ENCODE results near the gene CLMP.

The CLMP gene

DNA sequence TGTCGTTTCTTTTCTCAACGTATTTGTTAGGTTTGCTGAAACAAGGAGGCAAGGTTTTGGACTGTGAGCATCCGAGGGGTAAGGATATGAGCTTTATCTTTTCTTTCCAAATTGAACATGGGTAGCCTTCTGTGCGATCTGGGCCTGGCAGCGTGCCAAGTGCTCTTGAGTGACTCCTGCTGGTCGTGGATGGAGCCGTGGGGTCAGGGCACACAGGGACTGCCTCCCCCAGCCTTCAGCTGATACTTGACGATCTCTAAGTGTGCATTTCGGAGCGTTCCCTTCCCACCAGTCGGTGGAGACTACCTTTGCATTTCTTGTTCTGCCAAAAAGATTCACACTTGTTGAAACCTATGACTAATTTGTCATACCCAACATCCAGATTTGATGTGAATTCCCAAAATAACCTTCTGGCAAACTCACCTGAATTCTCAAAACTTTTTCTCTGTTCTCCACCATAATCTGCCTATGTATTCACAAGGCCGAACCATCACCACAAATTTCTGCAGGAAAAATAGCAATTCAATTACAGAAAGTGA lies 40.1 kb upstream of the CLMP start:
- no peak for DNase-seq
- H2BK15ac ChIP-seq (ENCODE audit: low read depth, poor library complexity, severe bottlenecking): no peak overlapping the region
- H3K79me1 ChIP-seq (replicated peaks; ENCODE audit: low read length, poor library complexity, severe bottlenecking): no peaks in the 10 kb centered on the region
- H3K9ac ChIP-seq (ENCODE audit: low read length): peak overlapping the region; percentile 87
- H2BK5ac ChIP-seq (ENCODE audit: low read depth, low read length, poor library complexity, severe bottlenecking): no peak overlapping the region
- peaks cover 2% of the 10 kb centered on the region for H3K4me1 ChIP-seq (ENCODE audit: control insufficient read depth, insufficient read depth, low read depth, low read length)
- H2BK12ac ChIP-seq (ENCODE audit: low read length in 2 of 2): peak overlapping the region in 1 of 2 experiments; percentile 15
- H3K9me3 ChIP-seq (ENCODE audit: control insufficient read depth, low read length): no peaks in the 10 kb centered on the region
- peak overlapping the region in 1 of 2 experiments; percentile 68 for H3K4me3 ChIP-seq (ENCODE audit: insufficient read depth in 1 of 2, low read depth in 1 of 2, low read length in 2 of 2)
- WGBS: 80% methylated on average over 12 of the region's 12 CpGs
- peak overlapping the region; percentile 76 for H4K8ac ChIP-seq (ENCODE audit: low read length)
- H2AK5ac ChIP-seq (ENCODE audit: low read length, severe bottlenecking): no peak overlapping the region
- H3K27me3 ChIP-seq (ENCODE audit: control insufficient read depth in 1 of 2, insufficient read depth in 1 of 2, low read length in 2 of 2): no peaks in the 10 kb centered on the region
- H4K91ac ChIP-seq (ENCODE audit: low read length): no peak overlapping the region
- no peak overlapping the region for H2BK120ac ChIP-seq (ENCODE audit: low read depth, low read length)
- H2AFZ ChIP-seq (ENCODE audit: low read depth, low read length): no peak overlapping the region
- no peak overlapping the region for H3K23ac ChIP-seq (ENCODE audit: low read length in 2 of 2)
- no peaks in the 10 kb centered on the region for H3K36me3 ChIP-seq (ENCODE audit: control insufficient read depth in 1 of 2, insufficient read depth in 2 of 2, low read depth in 1 of 2, low read length in 2 of 2)
- H3K18ac ChIP-seq (ENCODE audit: low read depth in 1 of 2, low read length in 2 of 2): no peak overlapping the region
- no peak overlapping the region for H3K4me2 ChIP-seq (ENCODE audit: low read length, poor library complexity, severe bottlenecking)
- H3K14ac ChIP-seq (ENCODE audit: low read length in 2 of 2): no peak overlapping the region
- no peak overlapping the region for H3K27ac ChIP-seq (ENCODE audit: low read length, poor library complexity, severe bottlenecking)
- no peak overlapping the region for H3K4ac ChIP-seq (ENCODE audit: low read depth in 1 of 2, low read length in 2 of 2)

DNA sequence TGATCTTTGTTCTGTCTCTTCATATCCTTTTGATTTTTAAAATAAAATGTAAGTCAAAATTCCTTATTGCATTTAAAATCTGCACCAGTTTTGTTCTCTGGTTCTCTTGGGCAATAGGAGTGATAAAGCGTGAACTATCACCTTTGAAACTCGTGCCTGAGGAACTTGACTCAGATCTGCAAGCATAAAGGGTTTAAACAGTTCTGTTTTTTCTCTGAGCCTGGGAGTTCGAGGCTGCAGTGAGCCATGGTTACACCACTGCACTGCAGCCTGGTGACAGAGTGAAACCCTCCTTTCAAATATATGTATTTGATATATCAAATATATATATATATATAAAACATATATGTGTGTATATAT lies 38.9 kb upstream of the CLMP start:
- Histone ChIP-seq H3K14ac (ENCODE audit: low read length in 2 of 2) (no peak overlapping the region), H3K4me2 (ENCODE audit: low read length, poor library complexity, severe bottlenecking) (no peak overlapping the region), H4K91ac (ENCODE audit: low read length) (no peak overlapping the region), H3K18ac (ENCODE audit: low read depth in 1 of 2, low read length in 2 of 2) (no peak overlapping the region), H2BK120ac (ENCODE audit: low read depth, low read length) (no peak overlapping the region), H3K4me1 (ENCODE audit: control insufficient read depth, insufficient read depth, low read depth, low read length) (peaks cover 2% of the 10 kb centered on the region), H3K23ac (ENCODE audit: low read length in 2 of 2) (no peak overlapping the region), H2BK15ac (ENCODE audit: low read depth, poor library complexity, severe bottlenecking) (no peak overlapping the region), H3K79me1 (replicated peaks; ENCODE audit: low read length, poor library complexity, severe bottlenecking) (no peaks in the 10 kb centered on the region), H2BK12ac (ENCODE audit: low read length in 2 of 2) (no peak overlapping the region), H4K8ac (ENCODE audit: low read length) (no peak overlapping the region), H2AFZ (ENCODE audit: low read depth, low read length) (no peak overlapping the region), H3K9ac (ENCODE audit: low read length) (peak overlapping the region; percentile 53), H2BK5ac (ENCODE audit: low read depth, low read length, poor library complexity, severe bottlenecking) (no peak overlapping the region), H3K27me3 (ENCODE audit: control insufficient read depth in 1 of 2, insufficient read depth in 1 of 2, low read length in 2 of 2) (no peaks in the 10 kb centered on the region), H2AK5ac (ENCODE audit: low read length, severe bottlenecking) (no peak overlapping the region), H3K9me3 (ENCODE audit: control insufficient read depth, low read length) (no peaks in the 10 kb centered on the region), H3K36me3 (ENCODE audit: control insufficient read depth in 1 of 2, insufficient read depth in 2 of 2, low read depth in 1 of 2, low read length in 2 of 2) (no peaks in the 10 kb centered on the region), H3K4me3 (ENCODE audit: insufficient read depth in 1 of 2, low read depth in 1 of 2, low read length in 2 of 2) (peak overlapping the region in 1 of 2 experiments; percentile 42), H3K4ac (ENCODE audit: low read depth in 1 of 2, low read length in 2 of 2) (no peak overlapping the region), H3K27ac (ENCODE audit: low read length, poor library complexity, severe bottlenecking) (no peak overlapping the region)
- DNase-seq: no peak
- WGBS: 56% methylated on average over 2 of the region's 3 CpGs

DNA sequence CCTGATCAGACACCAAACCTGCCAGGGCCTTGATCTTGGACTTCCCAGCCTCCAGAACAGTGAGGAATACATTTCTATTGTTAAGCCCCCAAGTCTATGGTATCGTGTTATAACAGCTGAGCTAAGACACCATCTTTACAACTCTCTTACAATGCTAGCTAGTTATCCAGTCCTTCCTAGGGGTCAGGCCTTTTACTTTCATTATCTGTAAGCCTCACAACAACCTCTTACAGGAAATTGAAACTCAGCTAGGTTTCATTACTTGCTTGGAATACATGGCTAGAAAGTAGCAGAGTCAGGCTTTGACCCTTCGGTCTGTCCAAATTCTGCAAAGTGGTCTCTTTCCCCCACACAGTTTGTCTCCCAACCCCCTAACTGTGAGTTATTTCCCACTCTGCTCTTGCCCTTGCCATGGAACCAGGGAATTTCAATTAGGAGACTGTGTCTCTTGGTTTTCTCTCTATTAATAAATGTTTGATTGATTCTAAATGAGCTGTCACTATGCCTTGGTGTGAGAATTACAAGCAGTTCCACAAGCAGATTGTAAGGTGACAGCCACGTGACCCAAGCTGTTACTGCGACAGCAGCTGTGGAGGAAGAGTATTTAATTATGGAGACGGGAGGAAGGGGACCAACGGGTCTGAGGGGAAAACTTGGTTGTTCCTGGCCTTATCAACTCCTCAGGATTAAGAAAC lies 38.4 kb upstream of the CLMP start:
- Histone ChIP-seq H3K4me1 (ENCODE audit: control insufficient read depth, insufficient read depth, low read depth, low read length) (peaks cover 2% of the 10 kb centered on the region), H3K27me3 (ENCODE audit: control insufficient read depth in 1 of 2, insufficient read depth in 1 of 2, low read length in 2 of 2) (no peaks in the 10 kb centered on the region), H2BK15ac (ENCODE audit: low read depth, poor library complexity, severe bottlenecking) (no peak overlapping the region), H3K14ac (ENCODE audit: low read length in 2 of 2) (no peak overlapping the region), H2AK5ac (ENCODE audit: low read length, severe bottlenecking) (no peak overlapping the region), H3K4ac (ENCODE audit: low read depth in 1 of 2, low read length in 2 of 2) (peak overlapping the region in 1 of 2 experiments; percentile 21), H2BK120ac (ENCODE audit: low read depth, low read length) (no peak overlapping the region), H3K27ac (ENCODE audit: low read length, poor library complexity, severe bottlenecking) (no peak overlapping the region), H2BK12ac (ENCODE audit: low read length in 2 of 2) (peak overlapping the region; percentile 57 to 80), H4K91ac (ENCODE audit: low read length) (no peak overlapping the region), H3K79me1 (replicated peaks; ENCODE audit: low read length, poor library complexity, severe bottlenecking) (no peaks in the 10 kb centered on the region), H3K4me2 (ENCODE audit: low read length, poor library complexity, severe bottlenecking) (no peak overlapping the region), H3K18ac (ENCODE audit: low read depth in 1 of 2, low read length in 2 of 2) (peak overlapping the region; percentile 17 to 32), H4K8ac (ENCODE audit: low read length) (peak overlapping the region; percentile 81), H2BK5ac (ENCODE audit: low read depth, low read length, poor library complexity, severe bottlenecking) (no peak overlapping the region), H2AFZ (ENCODE audit: low read depth, low read length) (no peak overlapping the region), H3K4me3 (ENCODE audit: insufficient read depth in 1 of 2, low read depth in 1 of 2, low read length in 2 of 2) (peak overlapping the region in 1 of 2 experiments; percentile 42), H3K36me3 (ENCODE audit: control insufficient read depth in 1 of 2, insufficient read depth in 2 of 2, low read depth in 1 of 2, low read length in 2 of 2) (no peaks in the 10 kb centered on the region), H3K23ac (ENCODE audit: low read length in 2 of 2) (no peak overlapping the region), H3K9me3 (ENCODE audit: control insufficient read depth, low read length) (no peaks in the 10 kb centered on the region), H3K9ac (ENCODE audit: low read length) (peak overlapping the region; percentile 53)
- peak; percentile 58 for DNase-seq
- 80% methylated on average over 4 of the region's 6 CpGs for WGBS

DNA sequence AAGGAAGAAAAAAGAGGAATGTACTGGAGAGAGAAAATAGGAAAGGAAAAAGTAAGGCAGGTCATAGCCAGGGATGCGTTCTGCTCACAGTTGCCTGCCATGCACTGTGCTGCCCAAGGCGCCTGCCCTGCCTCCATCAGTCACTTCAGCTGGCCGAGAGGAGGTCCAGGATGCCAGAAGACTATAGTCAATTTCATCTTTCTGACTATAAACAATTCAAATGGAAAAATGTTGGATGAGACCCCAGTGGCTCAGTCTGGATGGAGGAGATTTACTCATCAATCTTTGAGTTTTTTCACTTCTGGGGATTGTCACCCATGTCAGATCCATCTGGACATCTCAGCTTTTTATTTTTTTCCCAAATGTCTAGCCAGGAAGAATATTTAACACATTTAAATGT lies 36.7 kb upstream of the CLMP start:
- Histone ChIP-seq H3K23ac (ENCODE audit: low read length in 2 of 2) (no peak overlapping the region), H3K27me3 (ENCODE audit: control insufficient read depth in 1 of 2, insufficient read depth in 1 of 2, low read length in 2 of 2) (no peaks in the 10 kb centered on the region), H2BK5ac (ENCODE audit: low read depth, low read length, poor library complexity, severe bottlenecking) (no peak overlapping the region), H3K4me2 (ENCODE audit: low read length, poor library complexity, severe bottlenecking) (no peak overlapping the region), H3K79me1 (replicated peaks; ENCODE audit: low read length, poor library complexity, severe bottlenecking) (no peaks in the 10 kb centered on the region), H3K14ac (ENCODE audit: low read length in 2 of 2) (no peak overlapping the region), H3K9ac (ENCODE audit: low read length) (peak overlapping the region; percentile 51), H3K4me3 (ENCODE audit: insufficient read depth in 1 of 2, low read depth in 1 of 2, low read length in 2 of 2) (peak overlapping the region in 1 of 2 experiments; percentile 13), H2BK12ac (ENCODE audit: low read length in 2 of 2) (peak overlapping the region; percentile 69 to 99), H2AFZ (ENCODE audit: low read depth, low read length) (no peak overlapping the region), H4K91ac (ENCODE audit: low read length) (peak overlapping the region; percentile 18), H3K36me3 (ENCODE audit: control insufficient read depth in 1 of 2, insufficient read depth in 2 of 2, low read depth in 1 of 2, low read length in 2 of 2) (no peaks in the 10 kb centered on the region), H3K9me3 (ENCODE audit: control insufficient read depth, low read length) (no peaks in the 10 kb centered on the region), H4K8ac (ENCODE audit: low read length) (no peak overlapping the region), H2BK120ac (ENCODE audit: low read depth, low read length) (peak overlapping the region; percentile 27), H3K18ac (ENCODE audit: low read depth in 1 of 2, low read length in 2 of 2) (peak overlapping the region in 1 of 2 experiments; percentile 94), H3K27ac (ENCODE audit: low read length, poor library complexity, severe bottlenecking) (no peak overlapping the region), H3K4ac (ENCODE audit: low read depth in 1 of 2, low read length in 2 of 2) (peak overlapping the region in 1 of 2 experiments; percentile 79), H2AK5ac (ENCODE audit: low read length, severe bottlenecking) (no peak overlapping the region), H3K4me1 (ENCODE audit: control insufficient read depth, insufficient read depth, low read depth, low read length) (peaks cover 2% of the 10 kb centered on the region), H2BK15ac (ENCODE audit: low read depth, poor library complexity, severe bottlenecking) (no peak overlapping the region)
- DNase-seq: no peak
- 100% methylated on average over 1 of the region's 3 CpGs for WGBS
